Heart left ventricle (tissue), 13 donors: Measurements from ENCODE around the gene ZNF705A.
"Not testable (repeated sequence)": the region's sequence is repeated elsewhere in the genome, so short reads cannot be mapped to it uniquely, and the experiment has no call there.

Experiments
- CTCF ChIP-seq, 12 donors: fragments of 200-600 bp; sonication (generic) in 4 of 12; IDR thresholded peaks; one replicate each; pipeline versions ENCODE4 v1.5.0 to v1.8.0; 2018 to 2022; ENCODE audit warnings: antibody characterized with exemption in 12 of 12, mild to moderate bottlenecking in 5 of 12
- POLR2A ChIP-seq, 2 donors: fragments of 450-650 bp; IDR thresholded peaks; one replicate each; pipeline ENCODE4 v1.6.1; 2017; ENCODE audit warnings: antibody characterized with exemption in 2 of 2, mild to moderate bottlenecking in 2 of 2, moderate library complexity in 2 of 2
- donor health status: ischemic (EF 13 %, LVEDD 7.1; RV severe dilation, severe dysfunction).
- donor health status: DM: no; HTN: yes; CAD: no.
- donor health status: DM: no; HTN: no; CAD: no.
- donor health status: ischemic (EF 25% LVEDD 6.9; RV normal size, moderate dysfunction).
- donor health status: ischemic (EF 25% LVEDD 5.7; RV mildly dilated, moderate dysfunction).
- donor health status: ischemic (EF 35%, LVEDD 5.7; RV mildly dilated, moderate dysfunction).
- donor health status: nonischemic (EF 11% LVEDD 7.7; RV severe dilation, severe dysfunction).
- donor health status: DM: yes; HTN: yes; CAD: no.
- donor health status: PGD.
- donor health status: ischemic (EF 29% LVEDD 5.4; RV normal size, mild dysfunction).
- donor health status: nonischemic (EF 23%, LVEDD 6.1; RV moderate dilation, normal function).

GRCh38 chr12:8227732-8228077 lies 70.9 kb downstream of the ZNF705A start:
- TF ChIP-seq CTCF, POLR2A (IDR thresholded peaks at IDR 0.05): not testable (repeated sequence)
